T1000 (cell line): ENCODE measurements around the gene IMPG2.
A peak's percentile ranks its signal among the peaks of the same experiment; 100 is the strongest.

ENCODE experiments used
- DNase-seq: peaks from one replicate; lab custom pipeline; 2025; ENCODE audit warnings: mixed read lengths; lab: John Stamatoyannopoulos, UW

The IMPG2 gene

GRCh38 chr3:101240719-101241399 lies 79.5 kb downstream of the IMPG2 start:
- DNase-seq = no peak

DNA sequence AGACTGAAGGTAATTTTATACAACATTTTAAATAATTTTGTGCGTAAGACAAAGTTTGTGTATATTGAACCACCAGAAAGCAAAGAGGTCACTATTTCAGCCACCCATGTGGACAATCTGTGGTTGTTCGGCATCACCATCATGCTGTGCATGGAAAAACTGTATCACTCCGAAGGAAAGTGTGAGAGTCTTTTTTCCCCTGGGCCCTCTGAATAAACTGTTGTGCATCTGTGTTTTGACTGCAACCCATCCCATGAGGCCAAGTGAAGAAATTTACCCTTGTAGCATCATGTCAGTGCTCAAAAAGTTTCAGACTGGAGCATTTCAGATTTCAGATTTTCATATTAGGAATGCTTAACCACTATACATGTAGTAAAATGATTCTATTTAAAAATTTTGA lies 85.3 kb downstream of the IMPG2 start:
- DNase-seq = no peak

DNA sequence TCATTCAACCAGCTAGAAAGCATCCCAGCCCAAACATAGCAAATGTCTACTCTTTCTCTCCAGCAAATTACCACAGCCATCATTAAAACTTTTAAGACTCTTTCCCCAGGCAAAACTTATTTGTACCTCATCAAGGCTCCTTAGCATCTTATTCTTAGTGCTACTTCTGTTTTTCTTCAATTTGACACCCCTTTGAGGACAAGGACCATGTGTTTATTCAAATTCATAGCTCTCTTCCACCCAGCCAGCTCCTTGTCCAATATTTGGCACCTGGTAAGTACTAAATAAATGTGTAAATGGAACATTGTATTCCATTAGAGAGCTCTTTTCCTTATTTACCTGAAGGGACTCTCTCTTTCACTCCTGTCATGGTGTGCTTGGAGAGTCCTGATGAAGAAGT lies 89.8 kb downstream of the IMPG2 start:
- no peak for DNase-seq

- no peak for DNase-seq
Observed at GRCh38 chr3:101229681-101230080, 90.7 kb downstream of the IMPG2 start.

- DNase-seq = no peak
Observed at GRCh38 chr3:101228441-101228840, 91.9 kb downstream of the IMPG2 start.

DNA sequence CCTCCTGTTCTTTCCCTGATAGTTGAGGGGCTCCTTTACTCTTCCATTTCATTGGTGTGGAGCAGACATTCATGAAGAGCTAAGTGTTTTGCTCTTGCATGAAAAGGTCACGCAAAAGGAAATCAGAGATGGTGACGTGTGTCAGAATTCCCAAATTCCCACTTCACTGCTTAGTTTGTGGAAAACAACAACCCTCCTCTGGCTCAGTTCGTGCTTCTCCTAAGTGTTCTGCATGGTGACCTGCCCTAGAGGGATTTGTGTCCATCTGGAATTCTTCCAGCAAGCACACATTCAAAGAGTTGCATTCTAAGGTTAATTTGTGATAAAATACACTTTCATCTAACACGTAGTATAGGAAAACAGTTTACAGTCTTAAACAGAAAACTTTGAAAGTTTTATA lies 95.6 kb downstream of the IMPG2 start:
- no peak for DNase-seq

- DNase-seq = no peak
Observed at GRCh38 chr3:101223016-101223415, 97.4 kb downstream of the IMPG2 start.

- no peak for DNase-seq
Observed at GRCh38 chr3:101219842-101220560, 100.4 kb downstream of the IMPG2 start.

GRCh38 chr3:101217472-101218245 lies 102.7 kb downstream of the IMPG2 start:
- no peak for DNase-seq

DNA sequence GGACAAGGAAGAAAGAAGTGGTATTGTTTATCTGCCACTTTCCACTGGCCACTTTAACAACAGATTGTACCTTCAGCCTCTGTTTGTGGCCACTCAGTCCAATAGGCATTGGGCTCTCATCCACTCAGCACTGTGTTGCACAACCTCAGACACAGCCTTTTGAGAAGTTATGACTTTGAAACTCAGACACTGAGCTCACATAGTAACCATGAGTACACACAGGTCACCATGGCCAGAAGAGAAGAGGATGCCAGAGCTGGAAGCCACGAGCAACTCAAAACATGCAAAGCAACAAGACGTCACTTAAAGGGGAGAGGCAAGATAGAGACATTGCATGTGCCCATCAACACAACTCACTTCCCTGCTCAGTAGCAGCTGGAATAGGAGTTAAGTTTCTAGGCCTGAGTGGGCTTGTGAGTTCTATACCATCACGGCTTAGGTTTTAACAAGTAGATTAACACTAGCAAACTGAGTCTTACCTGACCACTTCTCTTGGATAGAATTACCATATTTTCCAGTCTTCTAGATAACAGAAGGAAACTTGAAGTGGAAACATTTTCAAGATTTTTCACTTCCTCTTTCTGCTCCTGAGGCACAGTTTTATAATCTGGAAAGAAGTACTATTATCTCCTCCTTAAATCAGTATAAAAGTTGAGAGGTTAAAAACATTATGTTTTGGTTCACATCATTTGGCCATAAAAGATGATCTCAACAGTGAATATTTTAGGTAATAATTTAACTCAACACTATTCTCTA lies 103.5 kb downstream of the IMPG2 start:
- DNase-seq = no peak

GRCh38 chr3:101212730-101213129 lies 107.6 kb downstream of the IMPG2 start:
- no peak for DNase-seq

GRCh38 chr3:101204246-101204645 lies 116.1 kb downstream of the IMPG2 start:
- no peak for DNase-seq

DNA sequence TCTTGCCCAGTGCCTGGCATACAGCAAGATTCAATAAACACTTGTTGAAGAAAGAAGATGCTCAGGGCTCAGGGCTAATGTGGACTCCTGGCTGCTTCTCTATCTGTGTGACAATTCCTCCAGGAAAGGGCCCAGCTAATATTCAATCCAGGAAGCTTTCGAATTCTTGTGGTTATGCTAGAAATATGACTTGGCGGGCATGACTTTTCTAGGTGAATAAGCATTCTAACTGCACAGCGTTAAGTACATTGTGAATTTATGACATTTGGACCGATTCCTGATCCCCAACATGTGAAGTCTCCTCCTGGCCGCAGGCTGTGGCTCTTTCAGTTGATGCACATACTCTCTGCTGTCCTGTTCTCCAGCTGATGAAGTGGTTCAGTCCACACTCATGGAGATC lies 117.0 kb downstream of the IMPG2 start:
- no peak for DNase-seq

GRCh38 chr3:101202640-101203039 lies 117.7 kb downstream of the IMPG2 start:
- no peak for DNase-seq

- DNase-seq = no peak
Observed at GRCh38 chr3:101200461-101200860, 119.9 kb downstream of the IMPG2 start.

DNA sequence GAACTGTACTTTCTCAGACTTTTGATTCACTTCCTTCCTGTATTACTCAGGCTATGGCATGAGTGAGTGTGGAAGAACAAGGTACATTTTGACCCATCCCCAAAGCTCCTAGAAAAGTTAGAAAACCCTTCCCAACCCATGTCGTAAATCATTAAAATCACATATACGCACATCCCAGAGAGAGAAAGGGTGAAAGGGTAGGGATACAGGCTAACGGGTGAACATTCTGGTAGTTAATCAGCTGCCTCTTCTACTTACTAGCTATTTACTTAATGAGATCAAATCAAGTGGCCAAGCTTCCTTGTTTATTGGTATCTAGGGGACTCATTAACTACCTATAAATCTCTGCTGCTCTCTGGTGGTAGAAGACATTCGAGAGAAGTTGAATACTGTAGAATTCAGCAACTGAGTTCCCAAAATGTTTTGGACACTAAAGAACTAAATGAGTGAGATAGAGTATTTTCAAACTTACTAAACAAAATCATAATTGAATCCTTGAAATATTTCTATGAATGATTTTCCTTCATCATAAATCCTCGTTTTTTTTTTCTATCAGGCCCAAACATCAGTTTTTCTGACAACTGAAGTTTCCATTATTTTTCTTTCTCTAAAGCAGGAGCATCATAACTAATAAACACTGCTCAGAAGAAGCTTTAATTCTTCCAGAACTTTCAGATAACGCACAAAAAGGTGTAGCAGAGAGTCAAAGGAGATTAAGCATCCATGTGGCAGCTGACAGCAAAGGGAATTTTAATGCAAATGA lies 124.2 kb downstream of the IMPG2 start:
- DNase-seq = peak; percentile 7

DNA sequence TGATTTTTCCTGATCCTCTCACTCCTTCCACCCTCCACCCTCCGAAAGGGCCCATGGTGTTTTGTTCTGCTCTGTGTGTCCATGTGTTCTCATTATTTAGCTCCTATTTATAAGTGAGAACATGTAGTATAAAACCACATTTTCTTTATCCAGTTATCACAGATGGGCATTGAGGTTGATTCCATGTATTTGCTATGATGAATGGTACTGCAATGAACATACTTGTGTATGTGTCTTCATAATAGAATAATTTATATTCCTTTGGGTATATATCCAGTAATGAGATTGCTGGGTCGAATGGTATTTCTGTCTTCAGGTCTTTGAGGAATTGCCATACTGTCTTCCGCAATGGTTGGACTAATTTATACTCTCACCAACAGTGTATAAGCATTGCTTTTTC lies 126.0 kb downstream of the IMPG2 start:
- DNase-seq = no peak

GRCh38 chr3:101193957-101194356 lies 126.4 kb downstream of the IMPG2 start:
- DNase-seq = no peak

- DNase-seq = no peak
Observed at GRCh38 chr3:101189796-101190195, 130.6 kb downstream of the IMPG2 start.

GRCh38 chr3:101189176-101189575 lies 131.2 kb downstream of the IMPG2 start:
- no peak for DNase-seq

DNA sequence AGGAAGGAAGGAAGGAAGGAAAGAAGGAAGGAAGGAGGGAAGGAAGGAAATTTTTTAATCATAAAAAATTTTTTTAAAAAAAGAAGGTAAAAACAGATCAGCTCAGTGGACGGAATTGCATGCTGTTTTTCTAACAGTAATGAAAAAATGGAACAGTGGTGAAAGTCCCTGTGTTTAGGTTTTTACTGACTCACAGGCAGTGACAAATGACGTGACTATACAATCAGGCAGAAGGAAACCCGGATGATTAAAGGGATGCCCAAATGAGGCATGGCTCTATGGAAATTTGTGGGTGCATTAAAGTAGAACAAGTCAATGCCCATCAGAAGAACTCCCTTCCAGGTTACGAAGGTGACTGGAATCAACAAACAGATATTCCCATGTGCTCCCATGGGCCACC lies 135.0 kb downstream of the IMPG2 start:
- no peak for DNase-seq

- no peak for DNase-seq
Observed at GRCh38 chr3:101184111-101184510, 136.3 kb downstream of the IMPG2 start.
